ENCODE results near the gene MYO15B. TPM values are rescaled to one million over a fixed set of nuclear protein-coding genes. Genes with fewer than 3 reads are reported as not detected.

MYO15B gene
- total and polyA plus RNA-seq, 2 of the 13 experiments (the other 11 are each of a cell fraction or from before 2014, with no cell fraction given) = 2.8 to 8.1 TPM

- TF ChIP-seq ZNF646 (CRISPR knock-in tag; IDR thresholded peaks at IDR 0.05) (no peak), ZNF883 (CRISPR knock-in tag; IDR thresholded peaks at IDR 0.05; ENCODE audit: not compliant biosample characterization) (peak; percentile 80), MTA1 (CRISPR knock-in tag; IDR thresholded peaks at IDR 0.05; ENCODE audit: borderline replicate concordance) (no peak; the same call in 1 of the 2 replicates), ZNF10 (CRISPR knock-in tag; IDR thresholded peaks at IDR 0.05; ENCODE audit: borderline replicate concordance, low read depth) (no peak), MIER2 (CRISPR knock-in tag; IDR thresholded peaks at IDR 0.05) (peak; percentile 51; the same call in 1 of the 2 replicates), MEIS2 (CRISPR knock-in tag; IDR thresholded peaks at IDR 0.05) (peak; percentile 82; the same call in 1 of the 2 replicates), SP4 (CRISPR knock-in tag; IDR thresholded peaks at IDR 0.05) (peak; percentile 57), ZNF18 (CRISPR knock-in tag; IDR thresholded peaks at IDR 0.05; ENCODE audit: insufficient replicate concordance) (no peak), XRCC5 (optimal IDR thresholded peaks at IDR 0.05; ENCODE audit: low read length) (peak; percentile 87), SP1 (IDR thresholded peaks at IDR 0.05) (no peak), SP1 (CRISPR knock-in tag; IDR thresholded peaks at IDR 0.05) (no peak), ZNF816 (CRISPR knock-in tag; IDR thresholded peaks at IDR 0.05; ENCODE audit: borderline replicate concordance) (no peak), ZBTB7A (CRISPR knock-in tag; IDR thresholded peaks at IDR 0.05) (no peak), HNRNPL (IDR thresholded peaks at IDR 0.05; ENCODE audit: low read depth, low read length) (peak; percentile 99), MYNN (CRISPR knock-in tag; IDR thresholded peaks at IDR 0.05; ENCODE audit: low read depth) (no peak)
- TF ChIP-seq, protein P1, sequence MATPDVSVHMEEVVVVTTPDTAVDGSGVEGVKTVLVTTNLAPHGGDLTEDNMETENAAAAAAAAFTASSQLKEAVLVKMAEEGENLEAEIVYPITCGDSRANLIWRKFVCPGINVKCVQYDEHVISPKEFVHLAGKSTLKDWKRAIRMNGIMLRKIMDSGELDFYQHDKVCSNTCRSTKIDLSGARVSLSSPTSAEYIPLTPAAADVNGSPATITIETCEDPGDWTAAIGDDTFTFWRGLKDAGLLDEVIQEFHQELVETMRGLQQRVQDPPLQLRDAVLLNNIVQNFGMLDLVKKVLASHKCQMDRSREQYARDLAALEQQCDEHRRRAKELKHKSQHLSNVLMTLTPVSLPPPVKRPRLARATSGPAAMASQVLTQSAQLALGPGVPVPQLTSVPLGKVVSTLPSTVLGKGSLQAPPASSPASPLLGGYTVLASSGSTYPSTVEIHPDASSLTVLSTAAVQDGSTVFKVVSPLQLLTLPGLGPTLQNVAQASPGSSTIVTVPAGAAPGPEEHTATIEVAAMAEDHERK (CRISPR knock-in tag; IDR thresholded peaks at IDR 0.05; ENCODE audit: low read depth) = no peak
These were observed 58.5 kb downstream of the MYO15B start (continued) for GRCh38 chr17:75645889-75646637.

All from HepG2 (cell line).